Muscle of back (tissue), 13 donors: ENCODE measurements around the gene PLEKHA1. TPM values are rescaled to one million over a fixed set of nuclear protein-coding genes. Genes with fewer than 3 reads are reported as not detected.

ENCODE experiments used
- DNase-seq, 3 donors: peaks; one replicate each; pipeline versions ENCODE4 v3.0.0 to v3.0.0-alpha.2; 2013
- long read RNA-seq, 9 donors: transcript quantifications; one replicate each; lab custom pipeline, GENCODE V29; 2026
- polyA plus RNA-seq, 10 donors: library from polyadenylated mRNA; unstranded; fragments of 120-200 nt; gene quantifications; one replicate each; pipeline ENCODE4 v1.2.1, GENCODE V29; 2013; ENCODE audit not compliant: insufficient read length in 10 of 10

PLEKHA1 gene
- polyA plus RNA-seq = 10 to 100 TPM; 32.6 to 46.7 (median 34.4) TPM
- long read RNA-seq, donor 1 = 0 reads
- long read RNA-seq, donor 2, full-length matches to known transcripts = 1 of 6 reads
- long read RNA-seq, donor 2, partial matches to known transcripts = 0 of 6 reads
- long read RNA-seq, donor 2, other reads (novel, unspliced or antisense) = 5 of 6 reads
- long read RNA-seq, donor 3 = 0 reads
- long read RNA-seq, donor 4, partial matches to known transcripts = 0 of 6 reads
- long read RNA-seq, donor 4, other reads (novel, unspliced or antisense) = 6 of 6 reads
- long read RNA-seq, donor 5 = 0 reads
- long read RNA-seq, donor 6, partial matches to known transcripts = 0 of 5 reads
- long read RNA-seq, donor 6, other reads (novel, unspliced or antisense) = 5 of 5 reads
- long read RNA-seq, donor 7 = 0 reads
- long read RNA-seq, donor 8, full-length matches to known transcripts = 1 of 1 reads
- long read RNA-seq, donor 8, partial matches to known transcripts = 0 of 1 reads
- long read RNA-seq, donor 8, other reads (novel, unspliced or antisense) = 0 of 1 reads
- long read RNA-seq, donor 9 = 0 reads

GRCh38 chr10:122374237-122374858 is at the start of gene PLEKHA1:
PLEKHA1 (plus strand) TSS chr10:122374708; CDS start chr10:122393201, 18,493 bp downstream.
- DNase-seq = peak; percentile 96 to 98 (median 97)

GRCh38 chr10:122325235-122325634 is 49.3 kb upstream of the PLEKHA1 start:
- DNase-seq = no peak

DNA sequence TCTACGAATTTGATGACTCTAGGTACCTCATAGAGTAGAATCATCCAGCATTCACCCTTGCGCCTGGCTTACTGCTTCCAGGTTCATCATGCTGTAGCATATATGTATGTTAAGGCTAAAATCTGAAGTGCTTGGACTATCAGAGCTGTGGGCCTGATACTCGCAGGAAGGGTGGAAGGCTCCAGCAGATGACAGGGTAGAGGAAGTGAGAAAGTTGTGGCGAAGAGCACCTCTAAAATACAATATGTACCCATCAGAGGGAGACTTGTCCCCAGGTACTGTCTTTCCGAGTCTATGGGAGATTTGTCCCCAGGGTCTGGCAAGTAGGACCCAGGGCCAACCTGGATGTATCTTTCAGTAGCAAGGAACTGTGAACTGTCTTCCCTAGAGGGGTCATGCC is 48.1 kb upstream of the PLEKHA1 start:
- no peak for DNase-seq

DNA sequence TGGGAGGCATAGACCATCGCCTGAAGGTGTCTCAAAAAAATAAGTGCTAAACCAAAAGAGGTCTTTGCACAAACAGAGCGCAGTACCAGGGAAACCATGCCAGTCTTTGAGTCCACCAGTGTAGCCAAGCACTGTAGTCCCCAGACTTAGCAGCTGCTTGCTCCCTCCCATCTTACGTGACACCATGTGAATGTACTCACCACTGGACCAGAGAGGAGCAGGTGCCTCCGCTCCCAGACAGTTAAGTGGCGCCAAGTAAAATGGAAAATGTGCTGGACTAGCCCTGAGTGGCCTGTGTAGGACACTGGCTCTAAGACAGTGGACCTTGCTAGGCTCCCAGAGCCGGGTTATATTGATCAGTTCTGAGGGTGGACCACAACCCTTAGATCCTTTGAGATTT is 47.7 kb upstream of the PLEKHA1 start:
- DNase-seq = no peak

GRCh38 chr10:122327237-122328206 is 47.0 kb upstream of the PLEKHA1 start:
- DNase-seq = no peak

DNA sequence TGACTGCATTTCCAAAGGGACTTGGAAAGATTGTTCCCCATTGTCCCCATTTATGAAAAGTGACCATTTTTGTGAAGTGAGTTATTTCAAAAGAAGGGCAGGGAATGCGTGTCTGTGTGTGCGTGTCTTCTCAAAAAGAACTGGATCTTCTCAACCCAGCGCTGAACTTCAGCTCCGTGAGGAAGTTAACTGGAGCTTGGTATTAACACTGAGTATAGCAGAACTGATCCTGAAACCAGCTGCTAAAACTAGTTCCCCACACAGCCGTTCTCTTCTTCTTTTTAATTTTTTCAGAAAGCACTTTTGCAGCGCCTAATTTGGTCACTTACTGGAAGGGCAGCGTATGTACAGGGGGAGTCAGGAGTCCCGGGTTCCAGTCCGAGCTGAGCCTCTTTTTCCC is 45.8 kb upstream of the PLEKHA1 start:
- no peak for DNase-seq

DNA sequence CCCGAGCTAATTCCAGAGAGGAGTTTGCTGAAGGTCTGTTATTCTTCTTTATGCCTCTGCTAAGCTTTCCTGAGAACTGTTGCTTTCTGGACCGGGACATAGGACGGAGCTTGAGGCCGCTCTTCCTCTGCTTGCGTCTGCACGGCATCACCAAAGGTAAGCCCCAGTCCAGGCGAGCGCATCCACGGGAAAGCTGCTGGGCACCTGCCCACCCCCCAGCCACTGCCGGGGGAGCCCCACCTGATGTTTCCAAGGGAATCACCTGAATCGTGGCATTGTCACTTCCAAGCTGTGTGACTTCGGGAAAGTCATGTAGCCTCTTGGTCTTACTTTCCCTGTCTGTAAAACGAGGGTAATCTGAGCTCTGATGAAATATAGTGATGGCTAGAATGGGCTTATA is 45.1 kb upstream of the PLEKHA1 start:
- no peak for DNase-seq

GRCh38 chr10:122331100-122331499 is 43.4 kb upstream of the PLEKHA1 start:
- DNase-seq = no peak

DNA sequence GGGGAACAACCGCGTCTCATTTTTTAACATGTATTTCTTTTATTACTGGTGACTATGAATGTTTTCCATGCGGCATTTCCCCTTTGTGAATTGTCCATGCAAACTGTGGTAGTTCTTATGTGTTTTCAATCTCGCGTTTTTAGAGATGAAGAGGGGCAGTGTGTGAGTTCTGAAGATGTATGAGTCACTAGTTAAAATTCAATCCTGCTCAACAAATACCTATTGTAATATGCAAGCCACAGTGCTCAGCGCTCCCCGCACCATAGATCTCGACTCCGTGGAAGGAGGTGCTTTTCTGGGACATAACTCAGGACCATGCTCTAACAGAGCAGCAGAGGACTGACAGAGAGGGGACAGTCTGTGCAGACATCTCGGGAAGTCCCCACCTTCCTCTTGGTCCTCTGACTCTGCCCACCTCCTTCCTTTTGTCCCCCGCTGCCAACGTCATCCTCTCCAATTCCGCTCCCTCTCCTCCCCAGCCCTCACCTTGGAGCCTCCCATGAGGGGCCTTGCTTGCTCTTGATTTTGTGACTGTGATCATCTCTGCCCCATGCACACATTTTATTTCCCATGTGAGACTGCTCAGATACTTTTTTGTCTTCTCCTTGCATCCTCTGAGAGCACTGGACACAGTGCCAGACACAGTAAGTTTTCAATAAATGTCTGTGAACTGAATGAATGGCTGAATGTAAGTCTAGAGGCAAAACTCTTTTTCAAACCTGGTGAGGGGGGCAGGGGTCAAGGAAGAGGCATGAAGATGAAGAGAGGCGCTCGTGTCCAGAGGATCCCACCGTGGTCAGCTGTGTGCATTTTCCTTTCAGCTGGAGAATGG is 42.7 kb upstream of the PLEKHA1 start:
- no peak for DNase-seq

DNA sequence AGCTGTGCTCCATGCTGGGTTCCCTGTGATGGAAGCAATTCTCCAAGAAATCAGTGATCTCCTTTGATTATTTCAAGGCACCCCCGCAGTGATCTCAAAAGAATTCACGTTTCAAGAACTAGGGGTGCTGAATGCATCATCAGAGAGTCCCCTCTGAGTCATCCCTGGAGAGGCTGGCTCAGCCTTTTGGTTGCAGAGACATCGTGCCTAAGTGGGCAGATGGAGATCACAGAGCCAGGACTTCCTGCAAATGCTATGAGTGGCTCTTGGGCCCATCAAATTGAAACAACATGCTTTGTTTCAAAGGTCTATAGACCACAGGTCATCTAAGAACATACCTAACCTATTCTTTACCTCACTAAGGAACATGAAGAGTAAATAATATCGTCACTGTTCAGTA is 41.5 kb upstream of the PLEKHA1 start:
- DNase-seq = no peak

DNA sequence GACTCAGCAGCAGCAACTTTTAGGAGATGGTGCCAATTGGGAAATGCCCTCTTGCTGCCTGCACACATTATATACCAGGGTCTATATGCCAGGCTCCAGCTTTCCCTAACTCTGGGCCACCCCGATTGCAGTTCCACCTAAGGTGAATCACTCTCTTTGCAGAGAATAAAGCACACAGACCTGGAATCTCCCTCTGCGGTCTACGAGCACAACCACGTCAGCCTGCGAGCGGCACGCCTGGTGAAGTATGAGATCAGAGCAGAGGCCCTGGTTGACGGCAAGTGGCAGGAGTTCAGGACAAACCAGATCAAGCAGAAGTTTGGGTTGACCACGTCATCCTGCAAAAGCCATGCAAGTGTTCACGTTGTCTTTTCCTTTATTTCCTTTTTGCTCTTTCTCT is 38.2 kb upstream of the PLEKHA1 start:
- no peak for DNase-seq

- DNase-seq = no peak
These were observed 37.5 kb upstream of the PLEKHA1 start for GRCh38 chr10:122336961-122337360.

DNA sequence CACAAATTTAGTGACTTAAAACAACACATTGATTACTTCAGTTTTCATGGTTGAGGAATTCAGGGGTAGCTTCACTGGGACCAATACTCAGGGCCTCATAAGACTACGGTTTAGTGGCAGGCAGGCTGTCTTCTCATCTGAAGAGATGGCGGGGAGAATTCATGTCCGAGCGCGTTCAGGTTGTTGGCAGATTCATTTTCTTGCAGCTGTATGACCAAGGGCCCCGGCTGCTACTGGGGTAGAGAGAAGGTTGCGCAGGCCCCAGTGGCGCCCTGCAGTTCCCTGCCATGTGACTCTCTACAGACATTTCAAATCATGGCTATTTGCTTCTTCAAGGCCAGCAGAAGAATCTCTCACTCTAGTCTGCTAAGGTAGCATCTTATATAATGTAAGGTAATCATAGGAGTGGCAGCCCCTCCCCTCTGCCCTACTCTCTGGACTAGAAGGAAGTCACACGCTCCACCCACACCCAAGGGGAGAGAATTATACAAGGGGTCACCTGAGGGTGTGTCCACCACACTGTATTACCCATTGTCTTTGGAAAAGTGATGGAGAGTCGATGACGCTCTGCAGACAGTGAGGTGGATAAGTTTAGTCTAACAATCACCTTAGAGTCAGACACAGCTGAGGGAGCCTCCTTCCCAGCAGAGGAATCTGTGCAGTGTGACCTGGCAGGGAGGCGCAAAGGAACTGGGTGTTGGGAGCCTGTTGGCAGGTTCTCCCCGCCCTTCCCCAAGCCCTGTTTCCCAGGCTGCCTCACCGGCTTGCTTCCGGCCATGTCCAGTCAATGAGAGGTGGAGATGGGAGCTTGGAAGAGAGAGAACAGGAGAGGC is 35.7 kb upstream of the PLEKHA1 start:
- no peak for DNase-seq

- DNase-seq = peak; percentile 9 to 46 (median 32)
These were observed 33.2 kb upstream of the PLEKHA1 start for GRCh38 chr10:122341141-122341810.

- DNase-seq = peak; percentile 36 to 69 (median 48)
These were observed 32.0 kb upstream of the PLEKHA1 start for GRCh38 chr10:122342293-122343134.

DNA sequence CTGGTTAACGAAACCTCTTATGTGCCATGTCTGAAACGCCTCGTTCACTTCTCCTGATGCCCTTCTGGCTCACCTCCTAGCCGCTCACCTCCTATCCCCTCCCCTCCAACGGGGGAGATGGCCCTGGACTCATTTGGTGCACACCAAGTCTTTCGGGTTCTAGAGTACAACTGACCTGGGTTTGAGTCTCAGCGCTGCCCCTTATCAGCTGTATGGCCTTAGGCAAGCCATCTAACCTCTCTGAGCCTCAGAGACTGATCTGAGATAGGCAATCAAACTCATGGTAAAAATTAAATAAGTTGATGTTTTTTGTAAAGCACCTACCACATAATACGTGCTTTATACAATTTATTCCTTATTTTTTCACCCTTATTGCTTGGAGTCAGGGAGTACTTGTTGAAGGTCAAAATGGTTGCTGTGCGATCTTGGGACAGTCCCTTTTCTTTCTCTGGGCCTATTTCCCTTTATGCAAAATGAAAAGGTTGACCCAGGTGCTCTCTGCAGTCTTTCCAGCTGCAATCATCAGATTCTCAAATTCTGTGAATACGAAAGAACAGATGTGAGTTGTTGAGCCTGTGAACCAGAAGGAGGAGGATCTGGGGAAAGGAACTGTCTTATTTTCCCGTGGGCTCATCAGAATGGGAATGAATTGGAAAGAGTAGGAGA is 31.2 kb upstream of the PLEKHA1 start:
- no peak for DNase-seq

DNA sequence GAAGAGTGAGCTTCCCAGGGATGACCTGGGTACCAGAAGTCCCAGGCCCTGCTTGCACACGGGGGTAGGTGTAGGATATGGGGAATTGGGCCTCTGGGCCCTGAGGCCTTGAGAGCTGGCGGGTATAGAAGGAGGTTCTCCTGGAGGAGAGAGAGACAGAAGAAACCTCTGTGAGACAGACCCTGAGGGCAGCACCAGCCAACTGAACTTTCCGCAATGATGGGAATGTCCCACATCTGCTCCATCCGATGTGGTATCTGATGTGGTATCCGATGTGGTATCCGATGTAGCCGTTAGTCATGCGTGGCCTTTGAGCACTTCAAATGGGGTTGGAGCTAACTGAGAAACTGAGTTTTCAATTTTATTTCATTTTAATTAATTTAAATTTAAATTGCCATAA is 30.6 kb upstream of the PLEKHA1 start:
- no peak for DNase-seq

DNA sequence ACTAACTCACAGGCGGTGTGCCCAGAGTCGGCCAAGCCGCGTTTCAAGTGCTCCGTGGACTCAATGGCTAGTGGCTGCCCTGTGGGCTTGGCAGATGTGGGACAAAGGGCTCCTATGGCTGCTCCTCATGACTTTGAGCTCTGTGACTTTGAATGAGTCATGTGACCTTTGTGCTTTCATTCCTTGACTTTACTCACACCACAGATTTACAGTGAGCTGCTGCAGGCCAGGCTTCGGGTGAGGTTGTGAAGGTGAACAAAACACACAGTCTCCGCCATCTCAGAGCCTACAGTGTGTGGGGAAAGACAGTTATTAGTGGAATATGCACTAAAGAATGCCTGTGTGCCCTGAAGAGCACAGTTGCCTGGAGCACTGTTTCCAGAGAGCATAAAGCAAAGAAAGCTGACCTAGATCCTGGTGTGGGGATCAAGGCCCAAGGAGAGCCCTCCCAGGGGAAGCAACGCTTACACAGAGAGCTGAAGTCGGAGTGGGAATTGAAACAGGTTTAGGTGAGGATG is 29.7 kb upstream of the PLEKHA1 start:
- DNase-seq = no peak
